HEK293T (cell line): ENCODE measurements around the gene IFIT1.
"Not testable (repeated sequence)": the region's sequence is repeated elsewhere in the genome, so short reads cannot be mapped to it uniquely, and the experiment has no call there.

Experiments used
- ARNT ChIP-seq: fragments of 450-650 bp; IDR thresholded peaks from 2 replicates; pipeline ENCODE4 v1.6.1; 2017; ENCODE audit warnings: mild to moderate bottlenecking
- BHLHE40 ChIP-seq: fragments of 450-650 bp; IDR thresholded peaks from 2 replicates; pipeline ENCODE4 v1.6.1; 2016; ENCODE audit warnings: mild to moderate bottlenecking, moderate library complexity, borderline replicate concordance
- CTBP1 ChIP-seq: fragments of 450-650 bp; IDR thresholded peaks from 2 replicates; pipeline ENCODE4 v1.6.1; 2016; ENCODE audit warnings: borderline replicate concordance
- FOXM1 ChIP-seq: fragments of 450-650 bp; IDR thresholded peaks from 2 replicates; pipeline ENCODE4 v1.6.1; 2017; ENCODE audit warnings: mild to moderate bottlenecking, borderline replicate concordance
- L3MBTL2 ChIP-seq: fragments of 450-650 bp; conservative IDR thresholded peaks from 2 replicates; pipeline ENCODE4 v1.6.1; 2016; ENCODE audit warnings: mild to moderate bottlenecking
- NFRKB ChIP-seq: fragments of 450-650 bp; IDR thresholded peaks from 2 replicates; pipeline ENCODE4 v1.6.1; 2016; ENCODE audit warnings: mild to moderate bottlenecking, moderate library complexity
- SP1 ChIP-seq: fragments of 450-650 bp; IDR thresholded peaks from 2 replicates; pipeline ENCODE4 v1.6.1; 2017
- SUZ12 ChIP-seq: fragments of 450-650 bp; IDR thresholded peaks from 2 replicates; pipeline ENCODE4 v1.6.1; 2016; ENCODE audit warnings: mild to moderate bottlenecking
- TARDBP ChIP-seq: fragments of 450-650 bp; IDR thresholded peaks from 2 replicates; pipeline ENCODE4 v1.6.1; 2016
- ZNF384 ChIP-seq: fragments of 450-650 bp; IDR thresholded peaks from 2 replicates; pipeline ENCODE4 v1.6.1; 2016

DNA sequence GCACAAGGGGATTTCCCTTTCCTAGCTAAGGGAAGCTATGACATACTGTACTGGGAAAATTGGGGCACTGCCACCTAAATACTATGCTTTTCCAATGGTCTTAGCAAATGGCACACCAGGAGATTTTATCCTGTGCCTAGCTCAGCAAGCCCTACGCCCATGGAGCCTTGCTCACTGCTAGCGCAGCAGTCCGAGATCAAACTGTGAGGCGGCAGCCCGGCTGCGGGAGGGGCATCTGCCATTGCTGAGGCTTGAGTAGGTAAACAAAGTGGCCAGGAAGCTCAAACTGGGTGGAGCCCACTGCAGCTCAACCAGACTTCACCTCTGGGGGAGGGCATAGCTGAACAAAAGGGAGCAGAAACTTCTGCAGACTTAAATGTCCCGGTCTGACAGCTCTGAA is 52.4 kb downstream of the IFIT1 start:
- TF ChIP-seq NFRKB, ZNF384, ARNT, TARDBP, SUZ12, SP1, CTBP1, FOXM1, L3MBTL2, BHLHE40: not testable (repeated sequence)
